Spleen (tissue), 7 donors: ENCODE measurements around the gene OR51A7.

Experiments
- CTCF ChIP-seq, 11 experiments: fragments of 200-600 bp in 7 of 11; fragments of 450-650 bp in 4 of 11; sonication (generic) in 4 of 11; IDR thresholded peaks in 8 of 11; conservative IDR thresholded peaks in 3 of 11; 1 replicate in 7 of 11; 2 replicates in 4 of 11; pipeline versions ENCODE4 v1.4.0 to v1.8.0; 2016 to 2021; ENCODE audit warnings: antibody characterized with exemption in 11 of 11, inconsistent platforms in 4 of 11, mild to moderate bottlenecking in 1 of 11
- POLR2A ChIP-seq, 3 donors: fragments of 450-650 bp; IDR thresholded peaks; one replicate each; pipeline ENCODE4 v1.5.1; 2017; ENCODE audit warnings: antibody characterized with exemption in 3 of 3, mild to moderate bottlenecking in 1 of 3
- donor health status: DM: no; HTN: no; CAD: no; lungs with moderate emphysema.
- donor health status: DM: no; HTN: no; CAD: no.
- donor health status: DM: no; HTN: no; CAD: no.

DNA sequence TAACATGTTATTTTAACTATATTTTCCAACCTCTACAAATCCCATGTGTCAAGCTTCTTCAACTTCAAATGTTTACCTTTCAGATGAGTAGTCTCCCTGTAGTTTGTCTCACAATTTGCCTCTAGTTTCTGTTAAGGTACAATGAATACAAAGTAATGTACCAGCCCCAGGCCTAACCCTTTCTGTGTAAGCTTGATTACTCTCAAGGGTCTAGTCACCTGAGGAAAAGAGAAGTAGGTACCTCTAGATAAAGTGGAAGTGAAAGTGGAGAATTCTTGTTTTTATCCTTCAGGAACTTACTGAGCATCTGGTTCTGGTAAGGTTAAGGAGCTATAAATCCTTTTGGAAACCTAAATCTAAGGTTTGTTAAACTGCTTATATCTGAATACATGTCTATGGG, at the start of gene OR51A7:
- TF ChIP-seq CTCF (IDR thresholded peaks at IDR 0.05 in 8 of 11, conservative IDR thresholded peaks at IDR 0.05 in 3 of 11) (no peak), POLR2A (IDR thresholded peaks at IDR 0.05) (no peak)
